NK-92 (cell line): ENCODE data around the gene CLEC10A.
"Not testable (repeated sequence)": the region's sequence is repeated elsewhere in the genome, so short reads cannot be mapped to it uniquely, and the experiment has no call there.

Experiments used
- DNase-seq: peaks from one replicate; lab custom pipeline; 2025; ENCODE audit not compliant: unreplicated experiment; lab: John Stamatoyannopoulos, UW

The CLEC10A gene

GRCh38 chr17:7079581-7080455, at the start of gene CLEC10A:
Gene CLEC10A, minus strand, starts transcription at chr17:7080251. Its CDS starts 1,439 bp downstream, at chr17:7078812.
- no peak for DNase-seq

DNA sequence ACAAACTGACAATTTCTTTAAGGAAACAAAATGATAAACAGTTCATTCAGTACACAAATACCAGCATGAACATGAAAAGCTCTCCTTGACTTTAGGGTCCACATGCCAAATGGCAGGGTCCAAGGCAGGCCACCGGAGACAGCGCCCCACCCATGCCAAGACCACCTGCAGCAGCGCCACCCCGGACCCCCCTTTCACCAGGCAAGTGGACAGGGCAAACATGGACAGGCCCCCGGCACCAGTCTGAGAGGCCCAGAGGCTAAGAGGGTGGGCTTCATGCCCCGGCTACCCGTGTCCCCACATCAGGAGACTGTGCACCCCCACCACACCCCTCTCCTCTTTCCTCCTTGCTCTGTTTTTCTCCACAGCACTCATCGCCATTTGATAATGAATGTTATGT, 49.3 kb upstream of the CLEC10A start:
- DNase-seq, result no peak

DNA sequence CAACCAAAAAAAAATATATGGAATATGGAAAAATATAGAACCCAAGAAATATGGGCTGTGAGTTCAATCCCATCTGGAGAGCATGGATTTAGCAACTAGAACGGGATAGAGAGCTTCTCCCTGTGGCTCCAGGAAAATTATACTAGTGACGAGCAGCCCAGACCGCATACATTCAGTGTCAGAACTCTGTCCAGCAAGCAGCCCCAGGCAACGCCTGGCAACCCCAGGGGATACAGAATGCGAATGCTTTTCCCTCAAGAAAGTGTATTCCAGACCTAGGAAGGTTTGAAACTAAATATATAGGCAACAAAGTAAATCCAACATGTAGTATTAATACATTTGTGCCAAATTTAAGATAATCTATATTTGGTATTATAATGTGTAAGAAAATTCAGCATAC, 48.1 kb upstream of the CLEC10A start:
- no peak for DNase-seq

DNA sequence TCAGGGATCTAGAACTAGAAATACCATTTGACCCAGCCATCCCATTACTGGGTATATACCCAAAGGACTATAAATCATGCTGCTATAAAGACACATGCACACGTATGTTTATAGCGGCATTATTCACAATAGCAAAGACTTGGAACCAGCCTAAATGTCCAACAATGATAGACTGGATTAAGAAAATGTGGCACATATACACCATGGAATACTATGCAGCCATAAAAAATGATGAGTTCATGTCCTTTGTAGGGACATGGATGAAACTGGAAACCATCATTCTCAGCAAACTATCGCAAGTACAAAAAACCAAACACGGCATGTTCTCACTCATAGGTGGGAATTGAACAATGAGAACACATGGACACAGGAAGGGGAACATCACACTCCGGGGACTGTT, 47.5 kb upstream of the CLEC10A start:
- DNase-seq, result not testable (repeated sequence)

- DNase-seq, result not testable (repeated sequence)
Observed at GRCh38 chr17:7126386-7126785, 46.3 kb upstream of the CLEC10A start.

DNA sequence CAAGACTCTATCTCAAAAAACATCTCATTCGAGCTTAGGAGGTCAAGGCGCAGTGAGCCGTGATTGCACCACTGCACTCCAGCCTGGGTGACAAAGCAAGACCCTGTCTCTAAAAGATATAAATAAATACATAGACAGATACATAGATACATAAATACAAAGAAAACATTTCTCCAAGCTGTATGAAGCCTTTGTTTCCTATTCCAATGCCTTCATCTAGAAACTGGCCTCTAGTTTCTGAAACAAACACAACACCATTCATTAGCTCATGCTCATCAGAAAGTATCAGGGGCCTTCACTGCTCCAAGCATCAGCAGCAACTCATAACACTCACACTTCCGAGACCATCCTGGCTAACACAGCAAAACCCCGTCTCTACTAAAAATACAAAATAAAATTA, 44.9 kb upstream of the CLEC10A start:
- no peak for DNase-seq

DNA sequence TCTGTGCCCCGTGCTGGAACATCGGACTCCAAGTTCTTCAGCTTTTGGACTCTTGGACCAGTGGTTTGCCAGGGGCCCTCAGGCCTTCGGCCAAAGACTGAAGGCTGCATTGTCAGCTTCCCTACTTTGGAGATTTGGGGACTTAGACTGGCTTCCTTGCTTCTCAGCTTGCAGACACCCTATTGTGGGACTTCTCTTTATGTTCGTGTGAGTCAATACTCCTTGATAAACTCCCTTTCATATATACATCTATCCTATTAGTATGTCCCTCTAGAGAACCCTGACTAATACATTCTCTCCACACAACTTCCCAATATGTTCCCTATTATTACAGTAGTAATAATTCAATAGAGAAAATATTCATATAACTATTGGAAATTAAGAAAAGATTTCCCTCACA, 43.8 kb upstream of the CLEC10A start:
- no peak for DNase-seq

- DNase-seq, result no peak
Observed at GRCh38 chr17:7122381-7122780, 42.3 kb upstream of the CLEC10A start.

DNA sequence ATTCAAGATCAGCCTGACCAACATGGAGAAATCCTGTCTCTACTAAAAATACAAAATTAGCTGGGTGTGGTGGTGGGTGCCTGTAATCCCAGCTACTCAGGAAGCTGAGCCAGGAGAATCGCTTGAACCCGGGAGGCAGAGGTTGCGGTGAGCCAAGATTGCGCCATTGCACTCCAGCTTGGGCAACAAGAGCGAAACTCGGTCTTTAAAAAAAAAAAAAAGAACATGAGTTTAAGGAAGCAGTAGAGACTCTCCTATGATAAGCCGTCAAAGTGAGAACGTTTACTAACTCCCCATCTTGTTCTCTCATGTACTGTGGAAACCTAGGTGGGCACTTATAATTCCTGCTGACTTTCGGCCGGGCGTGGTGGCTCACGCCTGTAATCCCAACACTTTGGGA, 40.6 kb upstream of the CLEC10A start:
- DNase-seq, result not testable (repeated sequence)

DNA sequence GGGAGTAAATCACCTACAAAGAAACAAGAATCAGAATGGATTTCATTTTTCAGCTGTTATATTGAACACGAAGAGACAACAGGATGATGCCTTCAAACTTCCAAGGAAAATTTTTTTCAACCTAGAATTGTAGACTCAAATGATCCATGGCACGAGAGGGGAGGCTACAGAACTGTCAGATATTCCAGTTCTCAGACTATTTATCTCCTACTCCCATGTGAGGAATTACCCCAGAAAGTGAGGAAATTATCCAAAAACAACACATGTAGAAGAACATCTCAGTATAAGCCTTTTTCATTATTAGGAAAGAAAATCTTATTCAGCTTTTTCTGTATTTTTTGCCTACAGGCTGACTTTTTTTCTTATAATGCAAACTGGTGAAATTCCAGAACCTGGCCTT, 40.1 kb upstream of the CLEC10A start:
- DNase-seq, result no peak

DNA sequence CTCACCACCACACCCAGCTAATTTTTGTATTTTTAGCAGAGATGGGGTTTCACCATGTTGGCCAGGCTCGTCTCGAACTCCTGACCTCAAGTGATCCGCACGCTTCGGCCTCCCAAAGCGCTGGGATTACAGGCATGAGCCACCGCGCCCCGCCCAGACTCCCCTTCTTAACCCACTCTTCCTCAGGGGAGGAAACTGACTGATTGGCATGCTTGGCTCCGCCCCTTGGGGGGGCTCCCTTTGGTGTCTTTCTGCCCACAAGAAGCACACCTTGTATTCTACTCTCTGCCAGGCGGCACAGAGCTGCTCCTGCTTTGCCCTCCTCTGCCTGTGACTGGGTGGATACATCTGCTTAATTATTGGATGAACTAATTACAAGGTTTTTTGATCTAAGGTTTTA, 39.3 kb upstream of the CLEC10A start:
- no peak for DNase-seq

GRCh38 chr17:7114875-7115614, 35.0 kb upstream of the CLEC10A start:
- no peak for DNase-seq

- DNase-seq, result no peak
Observed at GRCh38 chr17:7114241-7114874, 34.3 kb upstream of the CLEC10A start, which contains the start of gene ASGR2. Gene ASGR2, minus strand, starts transcription at chr17:7114822. Its CDS starts 582 bp downstream, at chr17:7114240.

DNA sequence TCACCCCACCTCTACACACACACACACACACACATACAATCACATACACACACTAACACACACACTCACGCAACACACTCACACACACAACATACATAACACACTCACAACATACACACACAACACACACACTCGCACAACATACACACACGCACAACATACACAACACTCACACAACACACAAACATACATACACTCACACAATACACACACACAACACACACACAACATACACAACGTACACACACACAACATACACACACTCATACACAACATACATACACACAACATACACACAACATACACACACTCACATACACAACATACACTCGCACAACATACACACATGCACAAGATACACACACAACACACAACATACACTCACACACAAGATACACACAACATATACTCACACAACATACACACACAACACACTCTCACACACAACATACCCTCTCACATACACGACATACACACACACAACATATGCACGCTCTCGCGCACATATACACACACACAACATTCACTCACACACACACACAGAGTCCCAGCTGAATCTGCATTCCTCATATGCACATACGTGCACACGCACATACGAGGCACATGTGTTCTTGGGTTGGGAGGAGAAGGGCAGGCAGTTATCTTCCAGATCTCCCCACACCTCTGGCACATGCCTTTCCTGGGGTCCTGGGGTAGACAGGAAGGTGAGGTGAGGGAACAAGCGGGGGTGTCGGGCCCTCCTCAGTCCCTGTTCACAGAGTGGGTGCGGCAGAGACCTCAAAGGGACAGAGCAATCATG, 33.4 kb upstream of the CLEC10A start:
- no peak for DNase-seq

DNA sequence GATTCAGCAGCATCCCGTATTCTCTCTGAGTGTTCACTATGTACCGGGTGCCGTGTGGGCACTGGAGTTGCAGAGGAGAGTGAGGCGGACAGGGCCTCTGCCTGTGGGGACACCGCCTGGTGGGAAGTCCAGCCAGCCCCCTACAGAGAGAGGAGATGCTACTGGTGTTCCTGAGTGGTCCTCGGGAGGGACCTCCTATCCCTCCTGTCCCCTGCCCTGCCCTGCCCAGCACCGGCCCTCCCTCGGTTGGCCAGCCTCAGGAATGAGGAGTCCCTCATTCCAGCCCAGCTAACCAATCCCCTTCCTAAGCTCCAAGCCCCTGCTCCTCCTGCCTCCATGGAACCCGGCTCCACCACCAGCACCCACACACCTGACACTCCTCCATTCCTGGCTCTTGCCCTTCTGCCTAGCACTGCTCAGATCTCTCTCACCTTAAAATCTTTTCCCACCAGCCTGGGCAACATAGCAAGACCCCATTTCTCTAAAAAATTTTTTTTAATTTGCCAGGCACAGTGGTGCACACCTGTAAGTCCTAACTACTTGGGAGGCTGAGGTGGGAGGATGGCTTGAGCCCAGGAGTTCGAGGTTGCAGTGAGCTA, 32.6 kb upstream of the CLEC10A start:
- no peak for DNase-seq

GRCh38 chr17:7111784-7112509, 31.9 kb upstream of the CLEC10A start:
- DNase-seq, result no peak

DNA sequence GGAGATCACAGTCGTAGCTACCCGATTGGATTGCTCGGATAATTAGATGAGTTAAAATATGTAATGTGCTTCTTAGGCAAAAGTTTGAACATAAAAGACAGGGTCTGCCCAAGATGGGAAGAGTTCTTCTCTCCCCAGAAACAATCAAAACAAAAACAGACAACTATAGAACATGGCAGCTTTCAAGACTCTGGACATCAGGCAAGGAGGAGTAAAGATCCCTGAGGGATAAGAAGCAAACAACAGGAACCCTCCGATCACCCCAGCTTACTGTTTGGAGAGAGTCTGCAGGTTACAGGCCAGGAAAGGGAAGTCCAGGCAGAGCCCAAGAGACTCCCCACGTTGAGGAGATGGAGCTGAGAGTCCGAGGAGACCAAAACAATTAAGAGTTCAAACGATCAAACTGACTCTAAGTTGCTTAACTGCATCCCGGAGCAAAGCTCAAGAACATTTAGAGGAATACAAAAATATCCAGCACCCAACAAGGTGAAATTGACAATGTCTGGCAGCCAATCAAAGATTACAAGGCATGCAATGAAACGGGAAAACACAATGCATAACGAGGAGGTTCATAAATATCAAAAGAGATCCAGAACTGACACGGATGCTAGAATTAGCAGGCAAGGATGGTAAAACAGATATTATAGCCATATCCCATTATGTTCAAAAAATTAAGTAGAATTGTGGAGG, 30.7 kb upstream of the CLEC10A start:
- DNase-seq, result no peak

GRCh38 chr17:7109461-7110322, 29.6 kb upstream of the CLEC10A start:
- no peak for DNase-seq
